SK-MEL-5 (cell line): ENCODE results near the gene TMEM61. TPM values are rescaled to one million over a fixed set of nuclear protein-coding genes. Genes with fewer than 3 reads are reported as not detected.

Source experiments
- DNase-seq: peaks from one replicate; pipeline ENCODE4 v3.0.0-alpha.2; 2016; ENCODE audit warnings: low read depth, low spot score
- in situ Hi-C: cut with HindIII; loops from 2 replicates; pipeline ENCODE4 v1.10.0; 2016; ENCODE audit warnings: low sequenced_read_pairs, high pct_unique_total_duplicates, low pct_unique_long_range_greater_than_20kb
- total RNA-seq: library from RNA; depleted of rRNA; stranded (reverse); fragments of >200 nt; shearing (Covaris generic); gene quantifications from 2 replicates; pipeline ENCODE4 v1.2.3, GENCODE V29; 2014

Gene TMEM61
- total RNA-seq, 1 experiment from 2014 or later = not detected

- in situ Hi-C loops = no loop called here
- DNase-seq = no peak
These were observed 14.0 kb downstream of the TMEM61 start for GRCh38 chr1:54994355-54994990.

- no peak for DNase-seq
- in situ Hi-C loops = no loop called here
These were observed 14.8 kb downstream of the TMEM61 start for GRCh38 chr1:54995013-54995760.

GRCh38 chr1:54995835-54996234 lies 15.4 kb downstream of the TMEM61 start:
- no peak for DNase-seq
- in situ Hi-C loops = no loop called here

DNA sequence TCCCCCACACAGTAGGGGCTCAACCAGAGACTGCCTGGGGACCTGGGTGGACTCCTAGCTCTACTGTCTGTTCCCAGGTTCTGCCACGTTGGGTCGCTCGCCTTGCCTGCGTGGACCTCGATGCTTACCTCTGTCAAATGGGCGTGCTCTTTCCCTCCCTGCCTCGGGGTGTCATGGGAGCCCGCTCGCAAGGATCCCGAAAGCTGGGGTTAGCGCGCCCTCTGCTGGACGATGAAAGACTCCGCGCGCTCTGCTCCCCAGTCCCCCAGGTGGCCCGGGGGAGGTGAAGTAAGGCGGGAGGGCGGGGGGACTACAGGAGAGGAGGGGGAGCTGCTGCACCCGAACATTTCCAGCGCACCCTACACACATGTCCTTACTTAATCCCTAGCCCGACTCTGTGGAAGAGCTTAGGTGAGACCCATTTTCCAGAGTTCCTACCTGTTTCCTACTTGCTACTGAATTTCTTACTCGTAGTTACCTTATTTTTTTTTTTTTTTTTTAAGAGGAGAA lies 16.0 kb downstream of the TMEM61 start:
- peak; percentile 82 for DNase-seq
- in situ Hi-C loops = no loop called here

- no peak for DNase-seq
- in situ Hi-C loops = no loop called here
These were observed 16.7 kb downstream of the TMEM61 start for GRCh38 chr1:54996869-54997710.

GRCh38 chr1:54997711-54997986 lies 17.2 kb downstream of the TMEM61 start:
- in situ Hi-C loops = no loop called here
- no peak for DNase-seq

- in situ Hi-C loops = no loop called here
These were observed 17.7 kb downstream of the TMEM61 start for GRCh38 chr1:54998100-54998499.

DNA sequence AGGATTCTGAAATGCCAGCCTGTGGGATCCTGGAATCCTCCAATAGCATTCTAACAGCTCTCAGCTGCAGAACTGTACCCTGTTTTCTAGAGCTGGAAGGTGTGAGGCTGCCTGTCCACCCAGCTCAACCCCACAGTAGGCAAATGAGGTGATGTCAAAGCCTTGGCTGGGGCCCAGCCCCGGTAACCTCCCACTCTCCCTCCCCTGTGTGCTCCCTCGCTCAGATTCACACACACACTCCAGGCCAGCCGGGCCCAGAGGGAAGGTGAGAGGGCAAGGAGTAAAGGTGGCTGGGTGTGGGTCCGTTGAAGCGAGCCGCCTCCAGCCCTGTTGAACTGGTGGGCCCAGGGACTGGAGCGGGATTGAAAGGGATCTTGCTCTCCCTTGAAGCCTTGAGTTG lies 18.2 kb downstream of the TMEM61 start, which contains the start of gene BSND:
Gene BSND, plus strand, starts transcription at position 257 of the 400 bp plus-strand sequence. CDS start 254 bp downstream, outside the sequence.
- DNase-seq = no peak
- in situ Hi-C loops = no loop called here

More at GRCh38 chr1:54998100-54998499, 17.7 kb downstream of the TMEM61 start:
- DNase-seq = no peak

DNA sequence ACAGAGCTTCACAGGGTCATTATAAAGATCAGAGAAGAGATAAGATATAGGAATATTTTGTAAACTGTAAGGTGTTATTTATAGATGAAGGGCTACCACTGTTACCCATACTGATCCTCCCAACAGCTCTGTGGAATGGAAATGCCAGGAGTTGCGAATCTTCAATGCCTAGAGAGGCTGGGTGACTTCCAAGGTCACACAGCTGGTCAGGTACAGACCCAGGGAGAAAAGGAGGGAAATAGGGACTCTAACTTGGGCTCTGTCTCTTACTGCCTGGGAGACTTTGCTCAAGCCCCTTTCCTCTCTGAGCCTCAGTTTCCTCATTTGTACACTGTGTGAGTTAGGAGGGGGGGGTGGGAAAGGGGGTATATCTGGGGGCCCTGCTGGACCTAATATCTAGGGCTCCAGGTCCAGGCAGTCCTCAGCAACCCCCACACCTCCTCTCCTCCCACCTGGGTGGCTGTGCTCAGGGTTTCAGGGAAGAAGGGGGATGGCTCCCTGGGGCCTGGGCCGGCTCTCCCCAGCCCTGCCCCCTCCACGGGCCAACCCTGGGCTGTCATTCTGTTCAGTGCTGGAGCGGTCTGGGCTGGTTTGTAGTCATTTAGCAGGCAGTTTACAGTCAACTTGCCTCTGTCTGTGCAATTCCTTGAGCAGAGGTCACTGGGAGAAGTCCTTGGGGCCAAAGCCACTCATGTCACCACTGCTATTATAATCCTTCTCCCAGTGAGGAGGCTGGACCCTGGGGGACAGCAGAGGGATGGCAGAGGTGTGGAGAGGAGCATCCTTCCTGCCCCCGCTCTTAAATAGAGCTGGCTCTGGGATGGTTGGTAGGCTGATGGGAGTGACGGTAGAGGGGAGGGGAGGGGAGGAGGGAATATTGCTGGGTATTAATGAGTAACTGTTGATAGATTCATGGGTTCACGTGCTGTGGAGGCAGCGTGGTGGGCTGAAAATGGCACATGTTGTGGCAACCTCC lies 20.0 kb downstream of the TMEM61 start:
- in situ Hi-C loops = no loop called here
- no peak for DNase-seq

GRCh38 chr1:55001311-55001710 lies 20.9 kb downstream of the TMEM61 start:
- DNase-seq = no peak
- in situ Hi-C loops = no loop called here

- no peak for DNase-seq
- in situ Hi-C loops = no loop called here
These were observed 22.3 kb downstream of the TMEM61 start for GRCh38 chr1:55002686-55003085.

DNA sequence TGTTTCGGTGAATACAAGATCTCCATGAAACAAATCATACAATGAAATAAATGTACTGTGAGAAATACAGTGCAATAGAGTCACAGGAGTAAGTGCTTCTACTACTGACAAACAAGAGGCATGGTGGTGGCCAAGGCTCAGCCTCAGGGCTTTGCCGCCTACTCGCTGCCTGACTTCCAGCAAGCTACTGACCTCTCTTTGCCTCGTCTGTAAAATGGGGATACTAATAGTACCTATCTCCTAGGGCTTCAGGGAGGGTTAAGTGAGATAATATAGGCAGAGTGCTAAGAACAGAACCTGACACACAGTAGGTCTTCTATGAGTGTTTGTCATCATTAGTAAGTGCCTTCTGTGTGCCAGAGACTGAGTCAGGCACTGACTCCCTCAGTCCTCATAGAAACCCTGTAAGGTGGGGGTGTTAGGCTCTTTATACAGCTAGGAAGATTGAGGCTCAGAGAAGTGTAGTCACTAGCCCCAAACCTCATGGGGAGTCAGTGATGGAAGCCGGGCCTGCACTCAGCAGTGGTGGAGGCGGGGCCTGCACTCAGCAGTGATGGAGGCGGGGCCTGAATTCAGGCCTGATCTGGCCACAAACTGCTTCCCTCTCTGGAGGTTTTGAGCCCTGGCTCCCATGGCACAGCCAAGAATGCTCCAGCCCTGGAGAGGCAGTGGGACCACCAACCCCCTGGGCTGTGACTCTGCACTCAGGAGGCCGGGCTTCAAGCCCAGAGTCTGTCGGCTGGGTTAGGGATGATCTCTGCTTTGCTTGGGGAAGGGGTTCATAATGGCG lies 25.1 kb downstream of the TMEM61 start:
- in situ Hi-C loops = no loop called here
- DNase-seq = no peak

DNA sequence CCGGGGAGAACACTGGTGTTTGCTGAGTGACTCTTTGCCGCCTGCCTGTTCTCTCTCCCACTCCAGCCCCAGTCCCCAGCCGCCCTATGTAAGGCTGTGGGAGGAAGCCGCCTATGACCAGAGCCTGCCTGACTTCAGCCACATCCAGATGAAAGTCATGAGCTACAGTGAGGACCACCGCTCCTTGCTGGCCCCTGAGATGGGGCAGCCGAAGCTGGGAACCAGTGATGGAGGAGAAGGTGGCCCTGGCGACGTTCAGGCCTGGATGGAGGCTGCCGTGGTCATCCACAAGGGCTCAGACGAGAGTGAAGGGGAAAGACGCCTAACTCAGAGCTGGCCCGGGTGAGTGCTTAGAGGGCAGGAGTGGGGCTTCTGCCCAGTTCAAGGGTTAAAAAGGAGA lies 26.5 kb downstream of the TMEM61 start:
- in situ Hi-C loops = no loop called here
- DNase-seq = no peak

GRCh38 chr1:55007625-55008024 lies 27.2 kb downstream of the TMEM61 start:
- in situ Hi-C loops = no loop called here
- DNase-seq = no peak

GRCh38 chr1:55010194-55010886 lies 29.9 kb downstream of the TMEM61 start:
- in situ Hi-C loops = no loop called here

DNA sequence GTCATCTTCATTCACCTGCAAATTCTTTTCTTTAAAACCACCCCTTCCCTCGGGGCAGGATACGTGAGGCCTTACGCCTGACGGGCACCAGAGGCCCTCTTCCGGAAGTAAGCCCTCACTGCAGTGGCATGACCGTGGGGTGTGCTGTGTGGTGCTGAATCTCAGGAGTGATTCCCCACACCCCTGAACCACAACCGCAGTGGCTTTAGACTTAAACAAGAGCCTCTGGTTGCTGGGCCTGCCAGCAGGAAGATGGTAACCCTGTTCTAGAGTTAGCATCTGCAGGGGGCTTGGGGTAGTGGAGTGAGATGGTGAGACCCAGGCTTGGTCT lies 30.4 kb downstream of the TMEM61 start:
- in situ Hi-C loops = no loop called here
- DNase-seq = no peak

More at GRCh38 chr1:55010194-55010886, 29.9 kb downstream of the TMEM61 start:
- DNase-seq = no peak
